CD14-positive monocyte (primary cell): ENCODE results near the gene NONO. TPM values are rescaled to one million over a fixed set of nuclear protein-coding genes. Genes with fewer than 3 reads are reported as not detected.

Experiments
- DNase-seq, 3 donors: peaks; one replicate each; pipeline ENCODE4 v3.0.0-alpha.2; 2011 to 2022
- H2AFZ ChIP-seq: 2 replicates; pipeline ENCODE4 v1.6.0; 2012; ENCODE audit warnings: mild to moderate bottlenecking, low read depth, low read length, inconsistent platforms; ENCODE audit not compliant: insufficient read depth, poor library complexity, severe bottlenecking
- H3K27ac ChIP-seq, 2 donors: 1 replicate in 1 of 2; 2 replicates in 1 of 2; pipeline ENCODE4 v1.5.1; 2012 to 2013; ENCODE audit warnings: low read length in 2 of 2, control low read depth in 1 of 2, inconsistent platforms in 1 of 2, low read depth in 1 of 2, mild to moderate bottlenecking in 1 of 2
- H3K27me3 ChIP-seq, 2 donors: one replicate each; pipeline versions ENCODE4 v1.6.0 to v1.6.1; 2011 to 2013; ENCODE audit warnings: low read length in 2 of 2; ENCODE audit not compliant: control insufficient read depth in 2 of 2, insufficient read depth in 2 of 2
- H3K36me3 ChIP-seq, 2 donors: replicated peaks in 1 of 2; 1 replicate in 1 of 2; 2 replicates in 1 of 2; pipeline versions ENCODE4 v1.5.1 to v1.6.1; 2012 to 2013; ENCODE audit warnings: low read length in 2 of 2, control low read depth in 1 of 2, inconsistent platforms in 1 of 2, mild to moderate bottlenecking in 1 of 2; ENCODE audit not compliant: insufficient read depth in 2 of 2, control insufficient read depth in 1 of 2
- H3K4me1 ChIP-seq, 2 donors: 1 replicate in 1 of 2; 2 replicates in 1 of 2; pipeline versions ENCODE4 v1.5.1 to v1.6.1; 2012 to 2013; ENCODE audit warnings: low read length in 2 of 2, control low read depth in 1 of 2, inconsistent platforms in 1 of 2, mild to moderate bottlenecking in 1 of 2, moderate library complexity in 1 of 2; ENCODE audit not compliant: insufficient read depth in 2 of 2, control insufficient read depth in 1 of 2
- H3K4me2 ChIP-seq: replicated peaks from 2 replicates; pipeline ENCODE3; 2012; ENCODE audit warnings: low read length, moderate library complexity, mild to moderate bottlenecking; ENCODE audit not compliant: poor library complexity, severe bottlenecking; ENCODE audit errors: extremely low read depth
- H3K4me3 ChIP-seq, 3 experiments: fragments of 200-600 bp in 1 of 3; sonication (generic) in 1 of 3; replicated peaks in 1 of 3; 1 replicate in 2 of 3; 2 replicates in 1 of 3; pipeline ENCODE4 v1.5.1; 2011 to 2013; ENCODE audit warnings: low read length in 3 of 3, mild to moderate bottlenecking in 3 of 3, control low read depth in 2 of 3, low read depth in 2 of 3, inconsistent platforms in 1 of 3, moderate library complexity in 1 of 3
- H3K79me2 ChIP-seq: 2 replicates; pipeline ENCODE4 v1.6.0; 2012; ENCODE audit warnings: mild to moderate bottlenecking, control low read depth, inconsistent platforms, low read length, moderate library complexity; ENCODE audit not compliant: insufficient read depth
- H3K9ac ChIP-seq: 2 replicates; pipeline ENCODE4 v1.6.0; 2017; ENCODE audit warnings: low read length, mild to moderate bottlenecking; ENCODE audit not compliant: insufficient read depth, poor library complexity, severe bottlenecking
- H3K9me3 ChIP-seq, 2 donors: replicated peaks in 1 of 2; 1 replicate in 1 of 2; 2 replicates in 1 of 2; pipeline versions ENCODE4 v1.5.1 to v1.6.1; 2012 to 2013; ENCODE audit warnings: low read length in 2 of 2, control low read depth in 1 of 2; ENCODE audit not compliant: control insufficient read depth in 1 of 2, insufficient read depth in 1 of 2
- H4K20me1 ChIP-seq: 2 replicates; pipeline ENCODE4 v1.6.0; 2012; ENCODE audit warnings: mild to moderate bottlenecking, low read length, control low read depth, moderate library complexity; ENCODE audit not compliant: insufficient read depth
- H3K27ac Mint-ChIP-seq, 7 donors: one replicate each; pipeline ENCODE4 v1.8.0; 2020; ENCODE audit warnings: mild to moderate bottlenecking in 7 of 7, mixed read lengths in 7 of 7, moderate library complexity in 6 of 7, inconsistent platforms in 2 of 7
- H3K27me3 Mint-ChIP-seq, 3 donors: one replicate each; pipeline ENCODE4 v1.8.0; 2021 to 2022; ENCODE audit warnings: low read depth in 3 of 3, mild to moderate bottlenecking in 3 of 3, mixed read lengths in 3 of 3, moderate library complexity in 3 of 3, inconsistent platforms in 1 of 3
- H3K36me3 Mint-ChIP-seq, 2 donors: one replicate each; pipeline ENCODE4 v1.8.0; 2020; ENCODE audit warnings: mixed read lengths in 2 of 2, inconsistent platforms in 1 of 2, mild to moderate bottlenecking in 1 of 2
- H3K4me1 Mint-ChIP-seq: one replicate; pipeline ENCODE4 v1.8.0; 2020; ENCODE audit warnings: mild to moderate bottlenecking, mixed read lengths
- H3K4me3 Mint-ChIP-seq, 2 donors: one replicate each; pipeline ENCODE4 v1.8.0; 2020; ENCODE audit warnings: mild to moderate bottlenecking in 2 of 2, mixed read lengths in 2 of 2, moderate library complexity in 1 of 2
- H3K9me3 Mint-ChIP-seq, 7 donors: one replicate each; pipeline ENCODE4 v1.8.0; 2020 to 2022; ENCODE audit warnings: mixed read lengths in 7 of 7, mild to moderate bottlenecking in 6 of 7, moderate library complexity in 6 of 7, inconsistent platforms in 2 of 7
- WGBS: methylation state at CpG from one replicate; pipeline ENCODE4 v1.1.5; 2013; ENCODE audit warnings: missing lambda C conversion rate; ENCODE audit not compliant: insufficient coverage; 5-methylcytosine and 5-hydroxymethylcytosine counted together
- intact Hi-C, 2 donors: fragments of 100-400 bp; cut with micrococcal nuclease; formaldehyde crosslinking; loops; one replicate each; pipeline versions ENCODE4 v1.15.0 to v1.15.1; 2023
- polyA plus RNA-seq, 3 donors: library from polyadenylated mRNA; depleted of rRNA in 1 of 3; unstranded in 2 of 3; stranded (reverse) in 1 of 3; fragments of 300-500 nt in 2 of 3; fragments of >200 nt in 1 of 3; fragmentation: Illumina TruSeq in 2 of 3; gene quantifications; 1 replicate in 2 of 3; 2 replicates in 1 of 3; pipeline ENCODE4 v1.2.3, GENCODE V29; 2012 to 2021
- TF ChIP-seq, protein P1 (sequence below): fragments of 200-600 bp; IDR thresholded peaks from one replicate; pipeline ENCODE4 v1.8.0; 2022; ENCODE audit warnings: antibody characterized with exemption, mild to moderate bottlenecking

NONO gene
- polyA plus RNA-seq, 3 donors = 111 to 133 (median 122) TPM

DNA sequence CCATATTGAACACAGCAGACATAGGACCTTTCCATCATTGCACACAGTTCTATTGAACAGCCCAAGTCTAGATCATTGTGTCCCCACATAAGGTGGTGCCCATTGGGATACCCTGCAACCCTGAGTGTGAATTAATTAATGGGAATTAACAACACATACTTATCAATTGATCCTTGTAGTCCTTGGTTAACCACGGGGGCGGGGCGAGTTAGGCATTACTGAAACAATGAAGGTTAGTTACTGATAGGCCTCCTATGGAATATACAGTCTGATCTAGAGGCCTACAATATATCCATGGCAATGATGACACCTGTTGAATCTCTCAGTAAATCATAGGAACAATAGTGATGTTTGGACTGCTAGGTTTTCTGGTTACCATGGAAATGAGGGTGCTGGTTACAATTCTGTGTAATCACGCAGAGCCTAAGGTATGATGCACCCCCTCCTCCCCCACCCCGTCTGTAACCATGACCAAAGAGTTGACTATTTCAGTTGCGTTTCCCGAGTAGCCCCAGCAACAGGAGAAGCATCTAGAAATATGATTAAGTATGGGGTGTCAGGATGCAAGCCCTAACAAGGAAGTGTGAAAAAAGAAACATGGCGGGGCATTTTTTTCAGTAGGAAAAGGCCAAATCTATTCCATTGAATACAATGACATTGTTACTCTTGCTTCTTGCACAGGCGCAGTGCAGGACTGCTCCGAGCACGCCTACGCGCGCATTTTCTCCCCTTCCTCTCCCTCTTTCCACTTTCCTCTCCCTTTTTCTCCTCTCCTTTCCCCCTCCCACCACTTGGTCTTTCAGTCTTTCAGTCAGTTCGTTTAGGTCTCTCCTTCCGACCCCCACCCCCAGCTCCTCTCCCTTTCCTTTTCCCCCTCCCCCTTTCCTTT is 677 bp upstream of the NONO start:
- TF ChIP-seq, protein P1, sequence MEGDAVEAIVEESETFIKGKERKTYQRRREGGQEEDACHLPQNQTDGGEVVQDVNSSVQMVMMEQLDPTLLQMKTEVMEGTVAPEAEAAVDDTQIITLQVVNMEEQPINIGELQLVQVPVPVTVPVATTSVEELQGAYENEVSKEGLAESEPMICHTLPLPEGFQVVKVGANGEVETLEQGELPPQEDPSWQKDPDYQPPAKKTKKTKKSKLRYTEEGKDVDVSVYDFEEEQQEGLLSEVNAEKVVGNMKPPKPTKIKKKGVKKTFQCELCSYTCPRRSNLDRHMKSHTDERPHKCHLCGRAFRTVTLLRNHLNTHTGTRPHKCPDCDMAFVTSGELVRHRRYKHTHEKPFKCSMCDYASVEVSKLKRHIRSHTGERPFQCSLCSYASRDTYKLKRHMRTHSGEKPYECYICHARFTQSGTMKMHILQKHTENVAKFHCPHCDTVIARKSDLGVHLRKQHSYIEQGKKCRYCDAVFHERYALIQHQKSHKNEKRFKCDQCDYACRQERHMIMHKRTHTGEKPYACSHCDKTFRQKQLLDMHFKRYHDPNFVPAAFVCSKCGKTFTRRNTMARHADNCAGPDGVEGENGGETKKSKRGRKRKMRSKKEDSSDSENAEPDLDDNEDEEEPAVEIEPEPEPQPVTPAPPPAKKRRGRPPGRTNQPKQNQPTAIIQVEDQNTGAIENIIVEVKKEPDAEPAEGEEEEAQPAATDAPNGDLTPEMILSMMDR = no peak
- intact Hi-C loops = no loop called here
- peaks cover 0 to 6% of the 10 kb centered on the region in 2 donors for H3K9me3 ChIP-seq
- H3K27me3 ChIP-seq = no peaks in the 10 kb centered on the region
- peak overlapping the region; percentile 64 for H2AFZ ChIP-seq
- H3K4me1 ChIP-seq = peaks cover 10 to 21% of the 10 kb centered on the region in 2 donors
- H3K36me3 ChIP-seq = no peaks in the 10 kb centered on the region
- peaks cover 0 to 5% (median 3%) of the 10 kb centered on the region in 3 donors for H3K27me3 Mint-ChIP-seq
- peaks cover 8% of the 10 kb centered on the region for H3K4me1 Mint-ChIP-seq
- H3K27ac Mint-ChIP-seq = peak overlapping the region; percentile 96 to 99 (median 98)
- peak overlapping the region; percentile 67 to 85 (median 78) for H3K4me3 ChIP-seq
- H3K27ac ChIP-seq = peak overlapping the region; percentile 94 to 95
- peak overlapping the region; percentile 76 for H3K4me2 ChIP-seq
- peak overlapping the region; percentile 88 for H3K9ac ChIP-seq
- H3K36me3 Mint-ChIP-seq = no peaks in the 10 kb centered on the region
- H3K79me2 ChIP-seq = peaks cover 41% of the 10 kb centered on the region
- DNase-seq = peak; percentile 61 to 77 (median 70)
- H4K20me1 ChIP-seq = peaks cover 24% of the 10 kb centered on the region
- H3K4me3 Mint-ChIP-seq = peak overlapping the region; percentile 92 to 96
- peaks cover 0 to 20% (median 3%) of the 10 kb centered on the region in 7 donors for H3K9me3 Mint-ChIP-seq
- WGBS = 0% methylated on average over 2 of the region's 16 CpGs

DNA sequence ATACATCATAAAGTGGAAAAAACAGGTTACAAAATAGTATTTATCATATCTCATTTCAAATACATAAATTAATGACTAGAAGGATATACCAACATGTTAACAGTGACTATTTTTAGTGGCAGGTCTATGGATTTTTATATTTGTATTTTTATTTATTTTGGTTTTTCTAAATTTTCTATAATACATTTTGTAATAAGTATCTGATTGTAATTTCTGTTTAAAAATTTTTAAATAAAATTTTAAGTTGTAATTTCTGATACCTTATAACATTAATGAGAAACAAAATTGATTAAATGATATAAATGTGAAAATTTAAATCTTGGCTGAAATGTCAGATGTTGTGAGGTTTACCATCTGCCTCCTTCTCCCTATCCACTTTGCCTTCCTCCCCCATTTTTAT is 2.5 kb downstream of the NONO start:
- Histone ChIP-seq H3K27me3 (no peaks in the 10 kb centered on the region), H3K79me2 (peaks cover 71% of the 10 kb centered on the region), H3K9me3 (peaks cover 0 to 6% of the 10 kb centered on the region in 2 donors), H2AFZ (no peak overlapping the region), H3K36me3 (peaks cover 3 to 6% of the 10 kb centered on the region in 2 donors), H3K4me1 (peaks cover 10 to 21% of the 10 kb centered on the region in 2 donors), H3K4me3 (peak overlapping the region in 1 of 3 experiments; percentile 85), H3K4me2 (peak overlapping the region; percentile 76), H3K27ac (no peak overlapping the region), H3K9ac (no peak overlapping the region), H4K20me1 (peaks cover 51% of the 10 kb centered on the region)
- intact Hi-C loops = no loop called here
- peaks cover 0 to 3% (median 0%) of the 10 kb centered on the region in 3 donors for H3K27me3 Mint-ChIP-seq
- peak overlapping the region in 1 of 7 donors; percentile 15 for H3K27ac Mint-ChIP-seq
- TF ChIP-seq, protein P1 = no peak
- H3K36me3 Mint-ChIP-seq = peaks cover 3 to 11% of the 10 kb centered on the region in 2 donors
- peaks cover 10% of the 10 kb centered on the region for H3K4me1 Mint-ChIP-seq
- H3K9me3 Mint-ChIP-seq = peaks cover 0 to 19% (median 0%) of the 10 kb centered on the region in 7 donors
- no peak overlapping the region for H3K4me3 Mint-ChIP-seq
- no peak for DNase-seq
